ENCODE data around the gene TSPAN6. TPM values are rescaled to one million over a fixed set of nuclear protein-coding genes. Genes with fewer than 3 reads are reported as not detected.

Gene TSPAN6
- total and polyA plus RNA-seq, 2 donors (not counting 3 experiments of a cell fraction or from before 2014, with no cell fraction given) = 43.1 to 65.5 TPM

DNA sequence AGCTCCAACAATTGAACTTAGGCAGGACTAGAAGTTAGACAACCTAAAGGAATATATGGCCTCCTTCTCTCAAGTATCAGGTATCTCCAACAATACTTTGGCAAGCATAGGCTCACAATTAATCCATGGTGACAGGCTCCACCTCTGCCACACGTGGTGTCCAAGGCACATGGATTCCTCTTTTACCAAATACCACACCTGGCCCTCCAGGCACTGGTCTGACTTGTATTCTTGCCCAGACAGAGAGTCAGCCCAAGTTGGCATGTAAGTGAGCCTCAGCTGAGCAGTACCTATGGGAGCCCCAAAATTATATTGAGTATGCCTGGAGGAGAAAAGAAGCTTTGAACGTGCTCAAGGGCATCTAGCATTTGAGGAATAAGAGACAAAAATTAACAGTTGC, 27.0 kb upstream of the TSPAN6 start:
- no peaks in the 10 kb centered on the region for H3K9me1 ChIP-seq (replicated peaks; ENCODE audit: control insufficient read depth, extremely low read depth, insufficient read depth, low read length)
- POLR2A ChIA-PET = no interaction called here
- no peak overlapping the region for H3K27ac ChIP-seq (ENCODE audit: insufficient read depth, low read depth, low read length)

More for the DNA sequence above, 27.0 kb upstream of the TSPAN6 start:
- H3K27me3 ChIP-seq (ENCODE audit: control insufficient read depth in 2 of 2, insufficient read depth in 2 of 2, low read length in 2 of 2) = no peaks in the 10 kb centered on the region
- no peak overlapping the region for H3K9ac ChIP-seq (replicated peaks; ENCODE audit: extremely low read depth, insufficient read depth, low read length)
- no TSS peak for BruUV-seq (replicated peaks)
- intact Hi-C loops (cut with micrococcal nuclease) = no loop called here
- peaks cover 15 to 22% of the 10 kb centered on the region in 2 experiments for H3K36me3 ChIP-seq (ENCODE audit: control insufficient read depth in 2 of 2, extremely low read depth in 1 of 2, insufficient read depth in 2 of 2, low read length in 2 of 2)
- dilution Hi-C loops (cut with MboI; ENCODE audit: extremely low pct_ligation_motif_present, low sequenced_read_pairs) = no loop called here
- peaks cover 25% of the 10 kb centered on the region for H3K4me1 ChIP-seq (ENCODE audit: control insufficient read depth, extremely low read depth, insufficient read depth, low read length)
- TF ChIP-seq POLR2A (IDR thresholded peaks at IDR 0.05; ENCODE audit: low read depth, low read length) = no peak
- TF ChIP-seq MAX (IDR thresholded peaks at IDR 0.05; ENCODE audit: insufficient read depth, insufficient read length) = no peak
- TF ChIP-seq GATA2 (IDR thresholded peaks at IDR 0.05; ENCODE audit: insufficient read depth, insufficient read length, low read depth, low read length) = no peak
- no peak for TF ChIP-seq JUN (IDR thresholded peaks at IDR 0.05; ENCODE audit: borderline replicate concordance, insufficient read depth, insufficient read length, low read depth)
- TF ChIP-seq MYC (IDR thresholded peaks at IDR 0.05; ENCODE audit: low read depth, low read length) = no peak
- no peak for TF ChIP-seq EZH2 (IDR thresholded peaks at IDR 0.05; ENCODE audit: borderline replicate concordance, low read depth, low read length, severe bottlenecking)
- TF ChIP-seq, protein P1, sequence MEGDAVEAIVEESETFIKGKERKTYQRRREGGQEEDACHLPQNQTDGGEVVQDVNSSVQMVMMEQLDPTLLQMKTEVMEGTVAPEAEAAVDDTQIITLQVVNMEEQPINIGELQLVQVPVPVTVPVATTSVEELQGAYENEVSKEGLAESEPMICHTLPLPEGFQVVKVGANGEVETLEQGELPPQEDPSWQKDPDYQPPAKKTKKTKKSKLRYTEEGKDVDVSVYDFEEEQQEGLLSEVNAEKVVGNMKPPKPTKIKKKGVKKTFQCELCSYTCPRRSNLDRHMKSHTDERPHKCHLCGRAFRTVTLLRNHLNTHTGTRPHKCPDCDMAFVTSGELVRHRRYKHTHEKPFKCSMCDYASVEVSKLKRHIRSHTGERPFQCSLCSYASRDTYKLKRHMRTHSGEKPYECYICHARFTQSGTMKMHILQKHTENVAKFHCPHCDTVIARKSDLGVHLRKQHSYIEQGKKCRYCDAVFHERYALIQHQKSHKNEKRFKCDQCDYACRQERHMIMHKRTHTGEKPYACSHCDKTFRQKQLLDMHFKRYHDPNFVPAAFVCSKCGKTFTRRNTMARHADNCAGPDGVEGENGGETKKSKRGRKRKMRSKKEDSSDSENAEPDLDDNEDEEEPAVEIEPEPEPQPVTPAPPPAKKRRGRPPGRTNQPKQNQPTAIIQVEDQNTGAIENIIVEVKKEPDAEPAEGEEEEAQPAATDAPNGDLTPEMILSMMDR (IDR thresholded peaks at IDR 0.05; ENCODE audit: extremely low read depth in 1 of 2, insufficient read depth in 1 of 2, low read depth in 1 of 2, low read length in 2 of 2) = no peak
- no peak for TF ChIP-seq FOS (IDR thresholded peaks at IDR 0.05; ENCODE audit: borderline replicate concordance, insufficient read depth, low read length)
- TF ChIP-seq POLR2AphosphoS5 (IDR thresholded peaks at IDR 0.05; ENCODE audit: insufficient read depth, low read depth, low read length) = no peak
- H3K4me2 ChIP-seq (ENCODE audit: insufficient read depth, low read length) = no peak overlapping the region
- no peak overlapping the region for H3K4me3 ChIP-seq (replicated peaks in 1 of 3; ENCODE audit: insufficient read depth in 1 of 3, low read depth in 1 of 3, low read length in 3 of 3)
- H3K9me3 ChIP-seq (replicated peaks; ENCODE audit: control insufficient read depth, insufficient read depth, low read length) = no peaks in the 10 kb centered on the region
- DNase-seq (ENCODE audit: low read depth, low spot score) = no peak
- H3K79me2 ChIP-seq (ENCODE audit: control insufficient read depth, insufficient read depth, low read length) = peaks cover 32% of the 10 kb centered on the region
- CTCF ChIA-PET = interaction anchor here (1.6 to 1.8 kb wide), 2 partner anchors 9 to 27 kb away, joined by 4 to 11 read pairs; partner anchors contain the start of gene TSPAN6
- no peaks in the 10 kb centered on the region for H4K20me1 ChIP-seq (replicated peaks; ENCODE audit: control insufficient read depth, extremely low read depth, insufficient read depth, low read length)
- H2AFZ ChIP-seq (ENCODE audit: low read depth, low read length) = no peak overlapping the region
- no peak for FAIRE-seq

Measured in endothelial cell of umbilical vein (primary cell).